ENCODE measurements around the gene PODN.

Gene PODN

GRCh38 chr1:53115403-53116306, 53.6 kb downstream of the PODN start:
- no peak for DNase-seq (ENCODE audit: low read depth)

DNA sequence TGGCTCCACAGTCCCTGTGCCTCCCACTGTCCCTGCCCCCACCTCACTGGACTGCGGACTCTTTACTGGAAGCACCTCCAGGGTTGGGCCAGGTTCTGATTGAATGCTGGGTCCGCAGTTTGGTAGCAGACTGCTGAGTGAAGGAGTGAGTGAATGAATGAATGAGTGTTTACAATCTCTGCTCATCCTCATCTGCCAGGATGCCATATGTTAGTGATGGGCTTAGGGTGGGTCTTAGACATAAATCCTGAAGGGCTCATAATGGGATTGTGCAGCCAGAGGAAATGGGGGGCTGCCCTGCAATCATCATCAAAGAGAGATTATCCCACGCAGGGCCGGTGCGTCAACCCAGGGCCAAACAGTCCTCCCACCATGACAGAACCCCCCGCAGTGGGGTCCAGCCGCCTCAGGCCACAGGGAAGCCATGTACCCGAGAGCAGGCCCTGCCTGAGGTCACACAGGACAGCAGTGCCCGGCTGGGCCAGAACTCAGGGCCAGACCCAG, 54.3 kb downstream of the PODN start:
- DNase-seq (ENCODE audit: low read depth), result no peak

DNA sequence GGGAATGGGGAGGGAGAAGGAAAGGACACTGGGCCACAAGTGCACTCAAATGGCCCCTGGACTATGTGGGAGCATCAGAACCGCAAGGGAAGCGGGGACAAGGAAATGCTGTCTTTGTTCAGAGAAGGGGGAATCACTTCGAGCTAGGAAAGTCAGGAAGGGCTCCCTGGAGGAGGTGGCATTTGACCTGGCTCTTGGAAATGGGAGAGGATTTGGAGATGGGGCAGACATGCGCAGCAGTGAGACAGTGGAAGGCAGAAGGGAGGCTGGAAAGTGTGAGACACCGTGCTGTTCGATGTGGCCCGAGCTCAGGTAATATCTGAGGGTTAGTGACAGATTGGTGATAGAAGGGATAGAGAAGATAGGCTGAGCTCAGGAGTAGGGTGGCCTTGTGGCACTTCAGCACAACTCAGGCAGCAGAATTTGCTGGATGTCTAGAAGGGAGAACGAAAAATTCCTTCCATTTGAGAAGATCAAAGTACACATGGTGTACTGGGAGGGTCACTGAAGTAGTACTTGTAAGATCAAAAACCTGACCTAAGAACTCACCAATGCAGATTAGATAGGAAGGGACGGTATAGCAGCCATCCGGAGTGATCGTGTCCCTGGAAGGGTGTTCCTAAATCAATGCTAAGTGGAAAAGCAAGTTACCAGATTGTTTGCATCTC, 55.1 kb downstream of the PODN start:
- DNase-seq (ENCODE audit: low read depth), result no peak

DNA sequence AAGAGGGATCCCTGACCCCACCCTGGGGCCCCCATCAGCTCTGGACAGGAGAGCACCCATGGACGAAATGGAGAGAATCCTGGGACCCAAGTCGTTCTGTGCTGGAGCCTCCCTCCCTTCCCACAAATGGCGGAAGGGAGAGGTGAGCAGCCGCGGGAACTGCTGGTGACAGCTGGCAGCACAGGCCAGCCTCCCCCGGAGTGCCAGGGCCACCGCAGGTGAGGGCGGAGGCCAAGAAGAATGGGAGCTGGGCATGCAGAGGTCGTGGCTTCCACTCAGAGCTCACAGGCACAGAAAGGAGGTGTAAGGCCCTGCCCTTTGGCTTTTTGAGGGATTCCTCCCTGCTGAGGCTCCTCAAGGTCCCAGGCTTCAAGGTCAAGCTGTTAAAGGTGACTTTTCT, 55.8 kb downstream of the PODN start:
- no peak for DNase-seq (ENCODE audit: low read depth)

DNA sequence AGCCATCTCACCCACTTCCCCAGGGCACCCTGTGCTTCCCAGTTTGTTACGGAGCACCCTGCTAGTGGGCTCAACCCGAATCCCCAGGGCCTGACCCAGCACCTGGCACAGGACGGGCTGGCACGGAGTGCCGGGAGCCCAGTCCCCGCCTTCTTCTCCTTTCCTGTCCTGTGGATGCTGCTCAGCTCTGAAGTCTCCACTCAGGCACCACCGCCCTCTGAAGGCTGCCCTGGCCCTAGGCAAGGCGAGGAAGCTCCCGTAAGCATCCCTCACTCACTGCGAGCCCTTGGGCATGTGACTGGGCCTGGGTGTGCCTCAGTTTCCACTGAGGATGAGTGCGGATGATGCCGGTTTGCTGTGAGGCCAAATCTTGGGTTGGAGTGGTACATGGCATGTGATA, 58.6 kb downstream of the PODN start:
- no peak for DNase-seq (ENCODE audit: low read depth)

GRCh38 chr1:53121319-53122172, 59.5 kb downstream of the PODN start:
- no peak for DNase-seq (ENCODE audit: low read depth)

DNA sequence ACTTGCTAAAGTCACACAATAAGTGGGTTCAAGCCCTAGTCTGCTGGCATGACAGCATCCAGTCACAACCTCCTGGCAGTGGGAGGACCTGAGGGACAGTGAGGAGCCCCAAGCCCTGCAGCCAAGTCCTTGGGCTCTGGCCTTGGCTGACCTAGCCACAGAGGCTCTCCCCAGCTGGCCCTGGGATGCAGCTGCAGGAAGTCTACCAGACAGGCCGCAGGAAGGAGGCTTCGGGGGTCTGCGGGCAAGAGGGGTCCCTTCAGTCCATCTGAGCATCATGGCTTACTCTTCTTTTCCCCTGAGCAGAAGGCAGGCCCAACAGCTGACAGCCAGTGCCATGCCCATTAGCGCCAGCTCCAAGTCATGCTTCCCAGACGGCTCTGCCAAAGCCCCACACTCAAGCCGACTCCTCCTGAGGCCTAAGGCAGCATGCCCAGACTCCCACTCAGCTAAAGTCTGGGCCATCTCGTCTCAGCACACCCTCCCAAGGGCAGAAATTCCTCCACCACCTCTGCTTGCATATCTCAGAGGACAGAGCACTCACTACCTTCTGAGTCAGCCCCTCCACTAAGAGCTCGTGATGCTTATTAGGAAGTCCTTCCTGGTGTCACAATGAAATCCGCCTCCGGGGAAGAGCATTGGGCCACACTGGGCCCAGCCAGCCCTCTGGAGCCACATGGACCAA, 60.3 kb downstream of the PODN start:
- DNase-seq (ENCODE audit: low read depth), result no peak

DNA sequence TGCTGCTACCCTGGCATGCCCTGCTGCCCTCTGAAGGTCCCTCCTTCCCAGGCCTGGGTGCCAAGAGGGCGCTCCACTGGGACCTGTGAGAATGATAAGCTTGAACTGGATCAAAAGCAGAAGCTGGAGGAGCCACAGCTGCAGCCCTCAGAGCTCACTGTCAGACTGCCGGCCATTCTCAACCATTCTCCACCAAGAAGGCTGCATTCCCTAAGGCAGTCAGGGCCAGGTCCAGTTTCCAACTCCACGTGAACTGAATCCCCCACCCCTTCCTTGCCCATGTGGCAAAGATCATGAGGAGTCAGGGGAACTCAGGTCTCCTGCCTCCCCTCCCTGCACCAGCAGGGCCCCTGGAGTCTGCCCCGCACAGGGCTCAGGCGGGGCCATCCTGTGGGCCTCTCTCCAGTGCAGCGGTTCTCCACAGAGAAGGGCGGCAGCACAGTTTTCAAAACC, 61.0 kb downstream of the PODN start:
- no peak for DNase-seq (ENCODE audit: low read depth)

DNA sequence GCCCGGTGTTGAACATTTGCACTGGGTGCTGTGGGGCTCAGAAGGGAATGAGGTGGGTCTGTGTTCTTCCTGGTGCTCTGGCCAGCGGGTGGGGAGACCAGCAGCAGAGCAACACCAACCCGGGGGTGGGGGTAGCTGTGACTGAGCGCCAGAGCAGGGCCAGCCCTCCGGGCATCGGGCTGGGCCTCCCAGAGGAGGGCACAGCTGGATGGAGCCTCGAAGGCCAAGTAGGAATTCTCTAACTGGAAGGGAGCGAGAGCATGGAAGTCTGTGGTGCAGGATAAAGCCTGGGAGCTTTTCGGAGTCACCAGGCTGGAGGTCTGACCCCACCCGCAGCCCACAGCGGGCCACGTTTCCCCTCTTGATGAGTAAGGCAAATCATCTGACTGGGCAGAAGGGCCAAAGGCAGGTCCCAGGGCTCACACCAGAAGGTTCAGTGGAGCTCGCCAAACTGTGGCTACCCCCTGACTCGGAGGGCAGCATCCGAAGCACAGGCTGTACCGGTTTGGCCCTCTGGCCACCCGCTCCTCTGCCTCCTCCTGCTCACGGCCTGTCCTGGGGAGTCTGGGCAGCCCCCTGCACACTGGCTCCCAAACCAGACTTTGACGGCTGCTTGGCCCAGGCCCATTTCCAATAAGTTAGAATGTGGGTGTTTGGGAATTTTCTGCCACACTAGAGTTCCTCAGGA, 61.6 kb downstream of the PODN start:
- DNase-seq (ENCODE audit: low read depth), result no peak

GRCh38 chr1:53125122-53125521, 63.1 kb downstream of the PODN start:
- DNase-seq (ENCODE audit: low read depth), result no peak

- DNase-seq (ENCODE audit: low read depth), result no peak
Measured at GRCh38 chr1:53125623-53126360, 63.8 kb downstream of the PODN start.

GRCh38 chr1:53126495-53126894, 64.5 kb downstream of the PODN start:
- DNase-seq (ENCODE audit: low read depth), result no peak

- DNase-seq (ENCODE audit: low read depth), result no peak
Measured at GRCh38 chr1:53127546-53127945, 65.5 kb downstream of the PODN start.

GRCh38 chr1:53128401-53128800, 66.4 kb downstream of the PODN start:
- DNase-seq (ENCODE audit: low read depth), result no peak

DNA sequence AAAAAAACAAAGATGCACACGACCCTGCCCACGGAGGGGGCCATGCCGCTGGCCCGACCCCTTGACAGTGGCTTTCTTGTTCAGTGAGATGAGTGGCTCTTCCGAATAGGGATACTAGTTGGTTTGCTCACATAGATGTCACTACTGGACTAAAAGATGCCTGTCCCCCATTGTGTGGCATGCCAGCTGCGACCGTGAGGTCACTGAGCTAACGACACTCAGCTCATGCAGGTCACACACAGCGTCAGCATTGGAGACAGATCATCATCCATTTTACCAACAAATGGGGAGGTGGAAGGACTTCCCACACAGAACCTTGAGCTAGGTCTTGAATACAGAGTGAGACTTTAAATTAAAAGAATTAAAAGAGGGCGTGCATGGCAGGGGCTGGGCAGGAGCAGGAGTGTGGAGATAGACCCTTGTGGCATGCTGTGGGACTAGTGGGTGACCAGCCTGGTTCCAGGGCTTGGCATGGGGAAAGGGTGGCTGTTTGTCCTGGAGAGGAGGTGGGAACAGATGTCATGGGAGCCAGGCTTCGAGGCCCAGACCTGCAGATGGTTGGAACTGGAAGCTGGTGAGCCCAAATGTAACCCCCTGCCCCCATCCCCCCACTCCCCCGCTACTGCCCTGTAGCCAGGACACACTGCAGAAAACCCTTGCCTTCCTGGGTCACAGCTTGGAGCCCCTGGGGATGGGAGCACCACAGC, 68.0 kb downstream of the PODN start:
- no peak for DNase-seq (ENCODE audit: low read depth)

DNA sequence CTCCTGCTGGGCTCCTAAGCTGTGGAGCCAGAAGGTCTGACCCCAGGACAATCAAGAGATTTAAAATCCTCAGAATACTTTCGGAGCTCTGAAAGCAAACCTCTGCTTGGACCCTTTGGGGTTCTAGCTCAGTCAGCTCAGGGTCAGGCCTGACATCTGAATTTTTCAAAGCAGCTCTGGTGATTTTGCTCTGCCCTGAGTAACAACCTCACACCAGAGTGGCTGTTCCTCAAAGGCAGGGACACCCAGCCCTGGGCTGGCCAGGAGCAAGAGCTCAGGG, 68.5 kb downstream of the PODN start:
- DNase-seq (ENCODE audit: low read depth), result no peak

DNA sequence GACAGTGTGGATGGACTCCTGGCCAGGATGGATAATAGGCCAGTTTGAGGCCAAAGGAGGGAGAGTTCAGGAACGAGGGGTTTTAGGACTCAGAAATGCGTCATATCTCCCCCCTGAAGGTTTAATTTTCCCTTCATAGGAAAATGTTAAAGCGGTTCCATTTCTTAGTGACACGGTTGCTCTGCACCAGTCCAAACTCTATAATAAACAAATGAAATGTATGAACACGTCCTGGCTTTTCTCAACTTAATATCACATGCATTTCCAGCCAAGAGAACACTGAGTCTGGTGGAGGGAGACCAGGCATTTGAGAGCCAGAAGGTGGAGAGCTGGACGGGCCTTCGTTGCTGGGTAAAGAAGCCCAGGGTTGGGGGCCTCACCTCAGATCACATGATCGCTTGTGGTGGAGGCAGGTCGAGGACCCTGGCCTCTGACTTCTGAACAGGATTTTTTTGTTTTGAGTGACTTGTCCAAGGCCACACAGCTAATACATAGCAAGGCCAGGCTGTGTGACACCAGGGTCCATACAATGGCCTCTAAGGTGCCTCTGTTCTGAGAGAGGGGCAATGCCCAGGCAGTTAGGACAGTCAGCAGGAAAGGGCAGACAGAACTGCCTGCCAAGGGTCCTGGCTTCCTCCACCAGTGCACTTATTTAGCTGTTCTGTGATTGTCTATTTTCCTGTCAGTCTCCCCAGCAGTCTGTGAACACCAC, 69.0 kb downstream of the PODN start:
- DNase-seq (ENCODE audit: low read depth), result no peak

DNA sequence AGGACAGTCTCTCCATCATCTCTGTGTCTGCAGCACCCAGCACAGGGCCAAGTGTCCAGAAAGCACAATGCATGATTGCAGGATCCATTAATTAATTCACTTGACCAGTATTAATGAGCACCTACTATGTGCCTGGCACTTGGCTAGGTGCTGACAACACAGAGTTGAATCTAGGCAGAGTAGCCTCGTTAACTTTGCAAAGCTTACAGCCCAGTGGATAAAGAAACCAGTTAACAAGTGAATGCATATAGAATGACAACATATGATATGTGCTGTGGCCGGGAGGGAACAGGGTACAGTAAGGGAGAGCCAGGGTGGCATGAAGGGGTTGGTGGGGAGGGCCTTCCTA, 69.6 kb downstream of the PODN start:
- no peak for DNase-seq (ENCODE audit: low read depth)

DNA sequence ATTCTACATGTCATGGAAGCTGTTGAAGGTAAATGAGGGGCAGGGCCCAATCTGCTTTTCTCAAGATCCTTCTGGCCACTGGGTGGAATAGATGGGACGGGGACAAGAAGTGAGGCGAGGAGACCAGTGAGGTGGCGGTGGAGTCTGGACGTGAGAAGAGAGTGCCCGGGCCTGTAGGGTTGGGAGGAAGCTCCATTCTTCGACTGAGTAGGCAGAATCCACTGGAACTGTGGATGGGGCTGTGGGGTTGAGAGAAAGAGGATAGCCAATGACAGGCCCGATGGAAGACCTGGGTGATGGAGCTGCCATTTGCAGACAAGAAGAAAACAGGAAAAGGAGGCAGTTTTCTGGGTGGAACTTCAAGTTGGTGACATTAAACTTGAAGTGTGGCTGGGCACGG, 70.2 kb downstream of the PODN start:
- no peak for DNase-seq (ENCODE audit: low read depth)
